Uterus (tissue), 4 donors: Measurements from ENCODE around the gene ITGB8. TPM values are rescaled to one million over a fixed set of nuclear protein-coding genes. Genes with fewer than 3 reads are reported as not detected.

Experiments
- DNase-seq, 2 donors: peaks; one replicate each; pipeline ENCODE4 v3.0.0-alpha.2; 2019 to 2020
- H3K27ac ChIP-seq, 2 donors: fragments of 200-600 bp; sonication (generic); 1 replicate in 1 of 2; 2 replicates in 1 of 2; pipeline ENCODE4 v1.5.1; 2016 to 2018
- H3K27me3 ChIP-seq, 2 donors: fragments of 200-600 bp; sonication (generic); one replicate each; pipeline ENCODE4 v1.5.1; 2018 to 2019; ENCODE audit warnings: control low read depth in 1 of 2
- H3K36me3 ChIP-seq, 2 donors: fragments of 200-600 bp; sonication (generic); one replicate each; pipeline ENCODE4 v1.5.1; 2019; ENCODE audit warnings: control low read depth in 1 of 2
- H3K4me1 ChIP-seq, 2 donors: fragments of 200-600 bp; sonication (generic); one replicate each; pipeline ENCODE4 v1.5.1; 2018 to 2019; ENCODE audit warnings: control low read depth in 1 of 2
- H3K4me3 ChIP-seq, 2 donors: fragments of 200-600 bp; sonication (generic); 1 replicate in 1 of 2; 2 replicates in 1 of 2; pipeline ENCODE4 v1.5.1; 2018 to 2019; ENCODE audit warnings: mild to moderate bottlenecking in 1 of 2
- H3K9me3 ChIP-seq, 2 donors: fragments of 200-600 bp; sonication (generic); one replicate each; pipeline ENCODE4 v1.5.1; 2019; ENCODE audit warnings: control low read depth in 1 of 2
- POLR2A ChIP-seq, 2 donors: fragments of 450-650 bp; IDR thresholded peaks; one replicate each; pipeline ENCODE4 v1.6.1; 2016; ENCODE audit warnings: antibody characterized with exemption in 2 of 2, mild to moderate bottlenecking in 1 of 2, moderate library complexity in 1 of 2
- intact Hi-C: fragments of 100-400 bp; cut with DNase I; formaldehyde crosslinking; loops from one replicate; pipeline ENCODE4 v1.15.1; 2023; ENCODE audit warnings: low total_unique reads
- total RNA-seq, 4 donors: library from RNA; depleted of rRNA in 3 of 4; stranded (reverse); fragments of >200 nt in 3 of 4; gene quantifications; one replicate each; pipeline versions ENCODE4 v1.1.0 to v1.2.4, GENCODE V29; 2014 to 2023
- TF ChIP-seq, protein P1 (sequence below), 4 experiments: fragments of 200-600 bp in 2 of 4; fragments of 450-650 bp in 2 of 4; sonication (generic) in 2 of 4; IDR thresholded peaks; one replicate each; pipeline ENCODE4 v1.5.1; 2016 to 2019; ENCODE audit warnings: antibody characterized with exemption in 4 of 4, mild to moderate bottlenecking in 2 of 4, moderate library complexity in 1 of 4
- donor health status: DM: yes; HTN: yes; CAD: no.

Gene ITGB8
- total RNA-seq, 4 donors from 2014 or later, result 9.1 to 74.8 (median 27.6) TPM

DNA sequence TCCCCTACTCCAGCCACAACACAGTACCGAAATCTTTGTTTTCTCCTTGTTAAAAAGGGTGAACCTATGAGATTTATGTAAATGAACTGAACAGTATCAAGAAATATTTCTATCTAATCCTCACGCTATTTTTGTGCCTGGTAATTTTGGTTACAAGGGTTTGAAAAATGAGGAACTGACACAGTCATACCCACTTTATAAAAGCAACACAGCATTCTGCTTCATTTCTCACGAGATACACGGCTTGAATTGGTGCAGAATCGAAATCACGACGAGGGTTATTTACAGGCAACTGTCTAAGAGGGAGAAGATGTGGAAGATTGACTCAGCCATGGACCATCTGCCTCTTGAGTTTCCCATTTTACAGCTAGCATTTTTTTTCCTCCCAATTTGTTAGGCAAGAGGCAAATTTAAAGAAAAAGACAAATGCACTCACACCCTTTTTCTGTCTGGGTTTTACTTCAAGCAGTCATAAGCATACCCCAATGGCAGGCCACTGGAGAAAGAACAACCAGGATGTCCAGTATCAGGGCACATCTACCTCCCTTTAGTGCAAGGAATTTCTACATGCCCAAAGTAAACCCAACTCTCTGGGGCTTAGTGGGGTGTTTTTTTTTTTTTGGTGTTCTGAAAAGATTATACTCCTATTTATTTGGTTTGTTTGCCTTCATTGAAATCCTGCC is 108.1 kb downstream of the ITGB8 start:
- no peak for DNase-seq
- H3K4me1 ChIP-seq, result peaks cover 0 to 4% of the 10 kb centered on the region in 2 donors
- H3K27ac ChIP-seq, result no peak overlapping the region
- H3K36me3 ChIP-seq, result no peaks in the 10 kb centered on the region
- intact Hi-C loops, result no loop called here
- TF ChIP-seq POLR2A (IDR thresholded peaks at IDR 0.05), result no peak
- TF ChIP-seq, protein P1, sequence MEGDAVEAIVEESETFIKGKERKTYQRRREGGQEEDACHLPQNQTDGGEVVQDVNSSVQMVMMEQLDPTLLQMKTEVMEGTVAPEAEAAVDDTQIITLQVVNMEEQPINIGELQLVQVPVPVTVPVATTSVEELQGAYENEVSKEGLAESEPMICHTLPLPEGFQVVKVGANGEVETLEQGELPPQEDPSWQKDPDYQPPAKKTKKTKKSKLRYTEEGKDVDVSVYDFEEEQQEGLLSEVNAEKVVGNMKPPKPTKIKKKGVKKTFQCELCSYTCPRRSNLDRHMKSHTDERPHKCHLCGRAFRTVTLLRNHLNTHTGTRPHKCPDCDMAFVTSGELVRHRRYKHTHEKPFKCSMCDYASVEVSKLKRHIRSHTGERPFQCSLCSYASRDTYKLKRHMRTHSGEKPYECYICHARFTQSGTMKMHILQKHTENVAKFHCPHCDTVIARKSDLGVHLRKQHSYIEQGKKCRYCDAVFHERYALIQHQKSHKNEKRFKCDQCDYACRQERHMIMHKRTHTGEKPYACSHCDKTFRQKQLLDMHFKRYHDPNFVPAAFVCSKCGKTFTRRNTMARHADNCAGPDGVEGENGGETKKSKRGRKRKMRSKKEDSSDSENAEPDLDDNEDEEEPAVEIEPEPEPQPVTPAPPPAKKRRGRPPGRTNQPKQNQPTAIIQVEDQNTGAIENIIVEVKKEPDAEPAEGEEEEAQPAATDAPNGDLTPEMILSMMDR (IDR thresholded peaks at IDR 0.05), result no peak
- H3K4me3 ChIP-seq, result no peak overlapping the region
- H3K27me3 ChIP-seq, result no peaks in the 10 kb centered on the region
- H3K9me3 ChIP-seq, result no peaks in the 10 kb centered on the region

DNA sequence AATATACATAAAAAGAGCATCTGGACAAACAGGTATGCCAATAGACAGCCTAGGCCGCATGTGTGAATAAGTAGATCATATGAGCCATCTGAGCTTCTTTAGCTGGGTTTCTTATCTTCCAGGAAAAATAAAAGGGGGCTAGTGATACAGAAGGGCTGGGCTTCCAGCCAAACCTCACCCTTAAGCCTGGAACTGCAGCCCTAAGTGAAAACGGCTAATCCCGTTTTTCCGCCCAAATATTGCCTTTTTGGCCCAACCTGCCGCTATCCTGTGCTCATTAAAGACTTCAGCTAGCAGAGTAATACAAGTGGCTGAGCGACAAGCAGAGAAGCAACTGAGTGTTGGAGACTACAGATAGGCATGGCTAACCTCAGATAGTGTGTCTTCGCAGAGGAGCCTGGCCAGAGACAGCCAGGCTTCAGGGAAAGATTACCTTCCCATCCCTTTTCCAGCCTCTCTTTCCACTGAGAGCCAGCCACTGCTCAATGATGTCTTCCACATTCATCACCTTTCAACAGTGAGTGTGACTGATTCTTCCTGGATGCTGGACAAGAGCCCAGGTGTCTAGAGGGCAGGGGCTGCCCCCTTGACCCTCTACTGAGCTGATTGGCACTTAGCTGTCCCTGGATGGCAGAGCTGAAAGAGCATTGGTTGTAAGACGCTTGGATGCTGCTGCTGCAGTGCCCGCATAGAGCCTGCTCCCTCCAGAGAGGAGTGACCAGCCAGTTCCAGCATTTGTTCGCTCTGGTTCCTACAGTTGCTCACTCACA is 108.9 kb downstream of the ITGB8 start:
- DNase-seq, result no peak
- TF ChIP-seq POLR2A (IDR thresholded peaks at IDR 0.05), result no peak
- TF ChIP-seq, protein P1 (IDR thresholded peaks at IDR 0.05), result no peak
- intact Hi-C loops, result no loop called here
- H3K4me3 ChIP-seq, result no peak overlapping the region
- no peaks in the 10 kb centered on the region for H3K27me3 ChIP-seq
- no peak overlapping the region for H3K27ac ChIP-seq
- peaks cover 0 to 4% of the 10 kb centered on the region in 2 donors for H3K4me1 ChIP-seq
- H3K9me3 ChIP-seq, result no peaks in the 10 kb centered on the region
- no peaks in the 10 kb centered on the region for H3K36me3 ChIP-seq

DNA sequence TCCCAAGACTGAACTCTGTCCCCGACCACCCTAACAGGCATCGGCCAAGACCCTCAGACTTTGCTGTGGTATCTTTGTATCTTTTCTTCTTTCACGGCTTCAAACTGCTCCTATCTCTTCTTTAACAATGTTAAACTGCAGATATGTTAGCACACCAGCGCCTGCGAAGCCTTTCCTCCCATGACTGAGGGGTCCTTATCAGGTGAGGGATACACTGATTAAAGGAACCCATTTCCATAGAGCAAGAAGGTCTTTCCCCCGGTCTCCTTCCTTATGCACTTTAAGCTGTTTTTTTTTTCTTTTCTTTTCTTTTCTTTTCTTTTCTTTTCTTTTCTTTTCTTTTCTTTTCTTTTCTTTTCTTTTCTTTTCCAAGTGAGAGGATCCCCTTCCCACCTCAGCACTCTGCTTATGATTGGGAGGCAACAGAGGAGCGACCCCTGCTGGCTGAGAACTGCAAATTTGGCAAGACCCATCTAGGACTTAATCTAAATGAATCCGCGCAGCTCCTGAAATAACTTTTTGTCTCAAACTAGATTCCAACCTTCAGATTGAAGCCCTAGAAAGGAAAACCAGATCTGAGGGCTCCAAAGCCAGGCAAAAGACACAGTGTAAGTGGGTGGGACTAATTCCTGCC is 109.9 kb downstream of the ITGB8 start:
- no peaks in the 10 kb centered on the region for H3K36me3 ChIP-seq
- no peak overlapping the region for H3K27ac ChIP-seq
- DNase-seq, result no peak
- peaks cover 0 to 4% of the 10 kb centered on the region in 2 donors for H3K4me1 ChIP-seq
- intact Hi-C loops, result no loop called here
- no peak for TF ChIP-seq POLR2A (IDR thresholded peaks at IDR 0.05)
- TF ChIP-seq, protein P1 (IDR thresholded peaks at IDR 0.05), result no peak
- H3K27me3 ChIP-seq, result no peaks in the 10 kb centered on the region
- no peaks in the 10 kb centered on the region for H3K9me3 ChIP-seq
- H3K4me3 ChIP-seq, result no peak overlapping the region

DNA sequence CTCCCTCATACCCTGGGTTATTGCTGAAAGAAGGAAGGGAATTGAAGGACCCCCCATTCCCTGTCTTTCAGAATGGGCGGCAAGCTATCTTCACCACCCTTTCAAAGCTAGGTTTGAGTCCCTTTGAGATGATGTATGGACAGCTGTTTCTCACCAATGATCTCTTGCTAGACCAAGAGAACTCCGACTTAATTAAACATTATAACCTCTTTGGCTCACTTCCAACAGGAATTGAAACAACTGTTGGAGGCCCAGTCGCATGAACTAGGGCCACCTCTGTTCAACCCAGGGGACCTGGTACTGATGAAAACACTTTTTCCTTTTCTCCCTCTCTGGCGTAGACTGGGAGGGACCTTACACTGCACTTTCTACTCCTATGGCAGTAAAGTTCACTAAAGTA is 110.6 kb downstream of the ITGB8 start:
- TF ChIP-seq, protein P1 (IDR thresholded peaks at IDR 0.05), result no peak
- no peak for TF ChIP-seq POLR2A (IDR thresholded peaks at IDR 0.05)
- no peaks in the 10 kb centered on the region for H3K27me3 ChIP-seq
- no peaks in the 10 kb centered on the region for H3K9me3 ChIP-seq
- no peaks in the 10 kb centered on the region for H3K36me3 ChIP-seq
- DNase-seq, result no peak
- H3K27ac ChIP-seq, result no peak overlapping the region
- no peak overlapping the region for H3K4me3 ChIP-seq
- peaks cover 0 to 4% of the 10 kb centered on the region in 2 donors for H3K4me1 ChIP-seq
- intact Hi-C loops, result no loop called here

DNA sequence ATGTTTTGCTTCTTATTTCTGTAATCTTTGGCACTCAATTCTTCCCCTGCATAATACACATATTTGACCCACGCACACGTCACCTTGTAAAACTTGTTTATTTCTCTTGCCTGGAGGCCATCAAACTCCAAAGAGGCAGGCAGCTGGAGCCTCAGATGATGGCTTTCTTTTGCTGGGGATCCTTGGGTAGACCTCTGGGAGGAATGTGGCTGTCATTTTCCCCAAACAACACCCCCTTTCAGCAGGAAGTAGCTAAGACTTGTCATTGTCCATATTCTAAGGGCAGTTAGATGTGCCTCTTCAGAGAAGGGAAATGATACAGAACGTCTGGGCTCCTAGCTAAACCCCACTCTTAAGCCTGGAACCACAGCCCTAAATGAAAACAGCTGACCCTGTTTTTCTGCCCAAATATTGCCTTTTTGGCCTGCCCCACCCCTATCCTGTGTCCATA is 111.3 kb downstream of the ITGB8 start:
- Histone ChIP-seq H3K9me3 (no peaks in the 10 kb centered on the region), H3K27ac (no peak overlapping the region), H3K4me3 (no peak overlapping the region), H3K4me1 (peaks cover 0 to 4% of the 10 kb centered on the region in 2 donors), H3K36me3 (no peaks in the 10 kb centered on the region), H3K27me3 (no peaks in the 10 kb centered on the region)
- intact Hi-C loops, result no loop called here
- no peak for DNase-seq
- no peak for TF ChIP-seq POLR2A (IDR thresholded peaks at IDR 0.05)
